GM18873 (cell line): ENCODE measurements around the gene BDKRB2.

Experiments
- ATAC-seq: cut with Tn5 transposase; IDR thresholded peaks from one replicate; pipeline ENCODE4 v1.9.1; 2021; ENCODE audit warnings: mild to moderate bottlenecking, moderate library complexity, moderate number of reproducible peaks; ENCODE audit not compliant: unreplicated experiment, low FRiP score

BDKRB2 gene

GRCh38 chr14:96245710-96246538 is 41.3 kb downstream of the BDKRB2 start:
- ATAC-seq = no peak

GRCh38 chr14:96246539-96246847 is 41.9 kb downstream of the BDKRB2 start:
- ATAC-seq = no peak

- ATAC-seq = no peak
Observed at GRCh38 chr14:96247031-96247430, 42.4 kb downstream of the BDKRB2 start.

- ATAC-seq = no peak
Observed at GRCh38 chr14:96249029-96249428, 44.4 kb downstream of the BDKRB2 start.

GRCh38 chr14:96250485-96250884 is 45.8 kb downstream of the BDKRB2 start:
- ATAC-seq = no peak

- no peak for ATAC-seq
Observed at GRCh38 chr14:96251656-96252155, 47.1 kb downstream of the BDKRB2 start.

- ATAC-seq = no peak
Observed at GRCh38 chr14:96252323-96252998, 47.8 kb downstream of the BDKRB2 start.

GRCh38 chr14:96252999-96253539 is 48.4 kb downstream of the BDKRB2 start:
- ATAC-seq = no peak

- no peak for ATAC-seq
Observed at GRCh38 chr14:96254687-96255086, 50.0 kb downstream of the BDKRB2 start.

GRCh38 chr14:96255501-96256366 is 51.1 kb downstream of the BDKRB2 start, which contains the start of gene BDKRB1:
TSS of gene BDKRB1 (plus strand) at chr14:96256210. CDS start at chr14:96263683, 7,473 bp downstream.
- no peak for ATAC-seq

GRCh38 chr14:96256407-96256806 is 51.8 kb downstream of the BDKRB2 start:
- no peak for ATAC-seq

- no peak for ATAC-seq
Observed at GRCh38 chr14:96257056-96257455, 52.4 kb downstream of the BDKRB2 start.

- no peak for ATAC-seq
Observed at GRCh38 chr14:96257900-96258299, 53.3 kb downstream of the BDKRB2 start.

- ATAC-seq = no peak
Observed at GRCh38 chr14:96260341-96260821, 55.7 kb downstream of the BDKRB2 start.

- ATAC-seq = no peak
Observed at GRCh38 chr14:96261053-96261452, 56.4 kb downstream of the BDKRB2 start.

- no peak for ATAC-seq
Observed at GRCh38 chr14:96261772-96262655, 57.4 kb downstream of the BDKRB2 start.

GRCh38 chr14:96263347-96264199 is 58.9 kb downstream of the BDKRB2 start:
- no peak for ATAC-seq

GRCh38 chr14:96264200-96264553 is 59.5 kb downstream of the BDKRB2 start:
- ATAC-seq = no peak

GRCh38 chr14:96264853-96265252 is 60.2 kb downstream of the BDKRB2 start:
- ATAC-seq = no peak
